IPS-NIHi11 (cell line): ENCODE measurements around the gene WDR64.

Source experiments
- DNase-seq: peaks from one replicate; pipeline ENCODE4 v3.0.0; 2012; ENCODE audit warnings: mixed read lengths, low spot score

Gene WDR64

GRCh38 chr1:241839369-241839979 lies 187.4 kb downstream of the WDR64 start:
- no peak for DNase-seq

DNA sequence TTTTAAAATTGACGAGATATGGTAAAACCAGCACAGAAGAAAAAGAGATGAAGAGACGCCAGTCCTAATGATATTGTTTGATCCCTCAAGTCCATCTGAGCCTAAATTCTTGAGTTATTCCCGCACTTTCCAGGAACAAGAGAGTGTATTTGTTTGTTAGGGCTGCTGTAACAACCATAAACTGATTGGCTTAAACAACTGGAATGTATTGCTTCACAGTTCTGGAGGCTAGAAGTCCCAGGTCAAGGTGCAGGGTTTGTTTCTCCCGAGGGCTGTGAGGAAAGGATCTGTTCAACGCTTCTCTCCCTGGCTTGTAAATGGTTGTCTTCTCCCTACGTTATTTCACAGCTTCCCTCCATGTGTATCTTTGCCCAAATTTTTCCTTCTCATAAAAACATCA lies 188.1 kb downstream of the WDR64 start:
- DNase-seq, result no peak

- DNase-seq, result no peak
Observed at GRCh38 chr1:241841691-241842090, 189.6 kb downstream of the WDR64 start.

DNA sequence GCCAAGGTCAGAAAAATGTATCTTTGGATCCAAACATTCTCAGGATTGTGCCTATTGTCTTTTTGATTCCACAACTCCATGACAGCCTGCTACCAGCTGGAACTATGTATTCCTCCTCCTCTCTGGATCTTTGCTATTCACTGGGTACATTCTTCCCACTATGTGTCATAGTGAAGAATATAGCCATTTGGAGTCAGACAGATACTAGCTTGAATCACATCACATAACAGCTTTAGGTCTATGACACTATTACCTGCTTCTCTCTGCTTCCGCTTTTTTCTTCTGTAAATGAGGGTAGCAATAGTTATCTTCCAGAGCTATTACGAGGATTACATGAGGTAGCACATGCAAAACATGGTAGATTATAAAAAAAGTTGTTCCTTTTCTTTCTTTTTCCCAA lies 190.5 kb downstream of the WDR64 start:
- DNase-seq, result no peak

GRCh38 chr1:241844593-241844992 lies 192.5 kb downstream of the WDR64 start:
- no peak for DNase-seq

GRCh38 chr1:241846375-241846774 lies 194.3 kb downstream of the WDR64 start:
- DNase-seq, result no peak

DNA sequence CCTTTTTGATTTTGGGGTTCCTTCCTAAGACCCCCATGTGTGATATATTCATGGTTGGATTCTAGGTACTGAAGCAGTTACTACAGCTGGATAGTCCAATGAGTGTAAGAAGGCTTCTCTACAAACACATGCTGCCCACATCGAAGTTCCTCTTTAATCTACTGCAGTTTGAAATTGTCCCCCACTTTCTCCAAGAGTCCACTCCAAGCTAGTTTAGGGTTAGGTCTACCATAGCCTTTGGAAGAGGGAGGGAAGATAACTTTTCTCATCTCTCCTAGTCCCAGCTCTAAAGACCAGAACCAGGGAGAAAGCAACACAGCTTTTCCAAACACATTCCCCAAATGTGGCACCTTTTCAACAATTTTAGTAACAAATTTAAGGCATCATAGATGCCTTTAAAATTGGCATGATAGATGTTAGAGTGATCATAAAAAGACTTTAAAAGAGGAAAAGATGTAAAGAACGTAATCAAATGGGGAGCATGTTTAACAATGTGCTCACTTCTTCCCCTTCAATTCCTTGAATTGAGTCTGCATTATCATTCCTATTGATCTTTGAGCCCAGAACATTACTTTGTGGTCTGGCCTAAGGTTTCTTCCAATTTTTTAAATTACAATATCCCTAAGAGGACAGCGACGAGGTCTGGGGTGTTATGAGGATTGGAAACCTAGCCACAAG lies 194.9 kb downstream of the WDR64 start:
- no peak for DNase-seq

- no peak for DNase-seq
Observed at GRCh38 chr1:241847540-241847795, 195.4 kb downstream of the WDR64 start.

GRCh38 chr1:241847796-241848685 lies 196.0 kb downstream of the WDR64 start, which contains the start of gene EXO1:
Gene EXO1 (plus strand): TSS chr1:241848204. CDS start chr1:241850426, 2,222 bp downstream.
- DNase-seq, result peak; percentile 96

- DNase-seq, result no peak
Observed at GRCh38 chr1:241848686-241849344, 196.7 kb downstream of the WDR64 start.

DNA sequence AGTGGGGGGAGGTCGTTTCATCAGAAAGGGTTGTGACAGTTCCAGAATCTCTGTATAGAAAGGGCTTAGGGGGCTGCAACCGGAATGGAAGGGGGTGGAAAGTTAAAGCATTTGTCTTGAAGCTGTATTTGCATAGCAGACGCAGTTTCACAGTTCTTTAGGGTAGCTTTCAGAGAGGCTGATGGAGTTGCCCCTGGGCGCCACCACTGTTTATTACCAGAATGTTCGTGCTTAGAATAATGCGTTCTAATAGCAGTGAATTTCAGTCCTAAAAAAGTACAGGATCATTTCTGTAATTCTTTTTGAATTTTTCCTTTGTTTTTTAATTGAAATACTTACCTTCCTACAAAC lies 197.2 kb downstream of the WDR64 start:
- no peak for DNase-seq
